OCI-LY3 (cell line): ENCODE data around the gene RGS6.

ENCODE experiments used
- H2AFZ ChIP-seq: fragments of 200-600, 300-600 bp; shearing (Covaris generic); 2 replicates; pipeline ENCODE4 v1.6.0; 2014; ENCODE audit warnings: antibody characterized with exemption, low read depth, low read length
- H3K27ac ChIP-seq: fragments of 200-600, 300-600 bp; sonication (generic); 2 replicates; pipeline ENCODE4 v1.5.1; 2014; ENCODE audit warnings: mild to moderate bottlenecking, low read length, moderate library complexity, mixed read lengths
- H3K27me3 ChIP-seq: fragments of 200-600, 300-600 bp; sonication (generic); 2 replicates; pipeline ENCODE4 v1.6.1; 2014; ENCODE audit warnings: low read depth, low read length, mixed read lengths
- H3K36me3 ChIP-seq: fragments of 200-600, 300-600 bp; sonication (generic); replicated peaks from 2 replicates; pipeline ENCODE3; 2014; ENCODE audit warnings: low read depth, low read length, mixed read lengths
- H3K4me1 ChIP-seq: fragments of 300-600, 200-600 bp; sonication (generic); 2 replicates; pipeline ENCODE4 v1.6.1; 2014; ENCODE audit warnings: low read length, mixed read lengths
- H3K4me2 ChIP-seq: fragments of 200-600, 300-600 bp; sonication (generic); 2 replicates; pipeline ENCODE4 v1.6.1; 2014; ENCODE audit warnings: low read length, mixed read lengths
- H3K4me3 ChIP-seq: fragments of 300-600, 200-600 bp; sonication (generic); 2 replicates; pipeline ENCODE4 v1.5.1; 2014; ENCODE audit warnings: antibody characterized with exemption, mild to moderate bottlenecking, low read length, moderate library complexity
- H3K79me2 ChIP-seq: fragments of 300-600, 200-600 bp; shearing (Covaris generic); 2 replicates; pipeline ENCODE4 v1.6.1; 2014; ENCODE audit warnings: mild to moderate bottlenecking, low read length, mixed read lengths
- H3K9ac ChIP-seq: fragments of 300-600, 200-600 bp; shearing (Covaris generic); 2 replicates; pipeline ENCODE4 v1.6.0; 2014; ENCODE audit warnings: mild to moderate bottlenecking, low read length, moderate library complexity
- H3K9me3 ChIP-seq: fragments of 200-600, 300-600 bp; shearing (Covaris generic); 2 replicates; pipeline ENCODE4 v1.6.1; 2014; ENCODE audit warnings: low read length, mixed read lengths; ENCODE audit not compliant: insufficient read depth
- H4K20me1 ChIP-seq: fragments of 200-600, 300-600 bp; sonication (generic); 2 replicates; pipeline ENCODE4 v1.6.1; 2016; ENCODE audit warnings: low read length, mixed read lengths; ENCODE audit not compliant: insufficient read depth
- CTCF ChIP-seq: fragments of 200-600, 300-600 bp; sonication (generic); IDR thresholded peaks from 2 replicates; pipeline ENCODE4 v1.5.1; 2014; ENCODE audit warnings: antibody characterized with exemption, low read length, low read depth
- EZH2phosphoT487 ChIP-seq: fragments of 200-600 bp; shearing (Covaris generic); IDR thresholded peaks from 2 replicates; pipeline ENCODE4 v1.6.1; 2018; ENCODE audit warnings: antibody characterized with exemption, mixed run types, low read depth

RGS6 gene

GRCh38 chr14:72547999-72548398 is 615.8 kb downstream of the RGS6 start:
- Histone ChIP-seq H2AFZ (no peak overlapping the region), H3K79me2 (no peaks in the 10 kb centered on the region), H3K4me1 (no peaks in the 10 kb centered on the region), H3K4me3 (no peak overlapping the region), H3K36me3 (no peaks in the 10 kb centered on the region), H3K27me3 (peaks cover 78% of the 10 kb centered on the region), H3K9ac (no peak overlapping the region), H3K4me2 (no peak overlapping the region), H3K9me3 (no peaks in the 10 kb centered on the region), H3K27ac (no peak overlapping the region), H4K20me1 (no peaks in the 10 kb centered on the region)
- TF ChIP-seq CTCF (no peak), EZH2phosphoT487 (no peak)

- no peaks in the 10 kb centered on the region for H3K36me3 ChIP-seq
- no peak overlapping the region for H3K4me3 ChIP-seq
- no peaks in the 10 kb centered on the region for H3K79me2 ChIP-seq
- H2AFZ ChIP-seq = no peak overlapping the region
- no peaks in the 10 kb centered on the region for H3K4me1 ChIP-seq
- H3K27me3 ChIP-seq = peaks cover 79% of the 10 kb centered on the region
- no peaks in the 10 kb centered on the region for H4K20me1 ChIP-seq
- H3K9me3 ChIP-seq = no peaks in the 10 kb centered on the region
- H3K27ac ChIP-seq = no peak overlapping the region
- no peak overlapping the region for H3K9ac ChIP-seq
- H3K4me2 ChIP-seq = no peak overlapping the region
- TF ChIP-seq EZH2phosphoT487 (no peak), CTCF (no peak)
Measured at GRCh38 chr14:72549026-72549425, 616.8 kb downstream of the RGS6 start.

GRCh38 chr14:72549854-72550253 is 617.6 kb downstream of the RGS6 start:
- Histone ChIP-seq H3K36me3 (no peaks in the 10 kb centered on the region), H3K4me2 (no peak overlapping the region), H3K9ac (no peak overlapping the region), H3K4me1 (no peaks in the 10 kb centered on the region), H3K4me3 (no peak overlapping the region), H4K20me1 (no peaks in the 10 kb centered on the region), H3K27ac (no peak overlapping the region), H3K9me3 (no peaks in the 10 kb centered on the region), H3K27me3 (peaks cover 79% of the 10 kb centered on the region), H2AFZ (no peak overlapping the region), H3K79me2 (no peaks in the 10 kb centered on the region)
- no peak for TF ChIP-seq EZH2phosphoT487
- no peak for TF ChIP-seq CTCF

GRCh38 chr14:72550513-72550912 is 618.3 kb downstream of the RGS6 start:
- no peak overlapping the region for H3K9ac ChIP-seq
- no peaks in the 10 kb centered on the region for H4K20me1 ChIP-seq
- no peak overlapping the region for H3K4me3 ChIP-seq
- peaks cover 79% of the 10 kb centered on the region for H3K27me3 ChIP-seq
- no peaks in the 10 kb centered on the region for H3K79me2 ChIP-seq
- H3K9me3 ChIP-seq = no peaks in the 10 kb centered on the region
- H3K4me1 ChIP-seq = no peaks in the 10 kb centered on the region
- no peak for TF ChIP-seq CTCF
- TF ChIP-seq EZH2phosphoT487 = no peak
- H3K4me2 ChIP-seq = no peak overlapping the region
- H3K27ac ChIP-seq = no peak overlapping the region
- H3K36me3 ChIP-seq = no peaks in the 10 kb centered on the region
- no peak overlapping the region for H2AFZ ChIP-seq
